GM20431 (cell line): ENCODE data around the gene GAB4.
"Not testable (repeated sequence)": the region's sequence is repeated elsewhere in the genome, so short reads cannot be mapped to it uniquely, and the experiment has no call there.

ENCODE experiments used
- in situ Hi-C: fragments of 300-500 bp; cut with MseI, MboI; formaldehyde crosslinking; loops from one replicate; pipeline ENCODE4 v1.15.0; 2020; ENCODE audit warnings: low sequenced_read_pairs; ENCODE audit not compliant: unreplicated experiment

GAB4 gene

GRCh38 chr22:16925407-16925966, 82.5 kb downstream of the GAB4 start:
- in situ Hi-C loops, result loop anchor here (25.0 kb wide), 1 partner anchor 587 kb away; no protein-coding TSS in a partner anchor

GRCh38 chr22:16922706-16923105, 85.3 kb downstream of the GAB4 start:
- in situ Hi-C loops, result no loop called here

DNA sequence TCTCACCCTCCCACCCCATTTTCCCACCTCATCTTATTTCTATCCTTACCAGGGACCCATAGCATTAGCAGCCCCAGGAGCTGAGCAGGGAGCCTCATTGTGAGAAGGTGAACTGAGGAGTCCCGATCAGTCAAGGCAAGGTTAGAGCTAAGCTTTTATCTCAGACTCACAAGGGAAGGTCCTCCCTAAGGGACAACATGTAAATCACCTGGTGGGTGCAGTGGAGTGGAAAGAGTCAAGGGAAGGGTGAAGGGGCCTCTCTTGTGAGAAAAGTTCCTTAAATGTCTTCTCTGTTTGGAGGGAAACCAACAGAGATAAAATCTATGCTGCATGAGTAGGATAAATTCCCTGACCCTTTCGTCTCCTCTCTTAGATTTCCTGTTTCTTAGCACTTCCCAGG, 85.9 kb downstream of the GAB4 start:
- in situ Hi-C loops, result no loop called here

- in situ Hi-C loops, result no loop called here
Observed at GRCh38 chr22:16917144-16918003, 90.6 kb downstream of the GAB4 start.

DNA sequence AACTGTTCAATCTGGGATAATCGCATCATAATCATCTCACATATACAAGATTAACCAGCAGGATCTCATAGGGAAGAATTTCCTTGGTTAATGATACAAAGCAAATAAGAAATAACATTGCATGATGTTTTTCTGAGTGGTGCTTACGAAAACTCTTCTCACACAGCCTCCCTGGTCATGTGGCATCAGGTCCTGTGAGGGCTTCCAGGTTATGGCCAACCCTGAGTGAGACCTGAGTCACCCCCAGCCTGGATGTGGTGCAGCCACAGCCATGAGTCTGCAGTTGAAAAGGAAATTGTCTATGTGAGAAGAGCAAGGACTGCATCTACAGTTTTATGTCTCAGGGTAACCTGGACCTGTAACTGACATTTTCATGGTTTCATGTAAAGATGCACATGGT, 92.3 kb downstream of the GAB4 start:
- in situ Hi-C loops, result no loop called here

DNA sequence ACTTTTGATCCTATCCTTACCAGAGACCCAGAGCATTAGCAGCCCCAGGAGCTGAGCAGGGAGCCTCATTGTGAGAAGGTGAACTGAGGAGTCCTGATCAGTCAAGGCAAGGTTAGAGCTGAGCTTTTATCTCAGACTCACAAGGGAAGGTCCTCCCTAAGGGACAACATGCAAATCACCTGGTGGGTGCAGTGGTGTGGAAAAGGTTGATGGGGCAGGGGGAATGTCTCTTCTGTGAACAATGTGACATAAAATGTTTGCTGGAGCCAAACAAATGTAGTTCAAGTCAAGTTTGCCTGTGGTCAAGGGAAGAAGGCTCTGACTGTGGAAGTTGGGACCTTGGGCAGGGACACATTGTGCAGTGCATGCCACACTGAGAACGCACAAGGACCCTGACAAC, 93.1 kb downstream of the GAB4 start:
- in situ Hi-C loops, result not testable (repeated sequence)

GRCh38 chr22:16914006-16914405, 94.0 kb downstream of the GAB4 start:
- in situ Hi-C loops, result no loop called here

- in situ Hi-C loops, result no loop called here
Observed at GRCh38 chr22:16912281-16912680, 95.7 kb downstream of the GAB4 start.
